ENCODE results near the gene TRAF7. TPM values are rescaled to one million over a fixed set of nuclear protein-coding genes. Genes with fewer than 3 reads are reported as not detected.

Gene TRAF7
- total and polyA plus RNA-seq, 2 of the 13 experiments (the other 11 are each of a cell fraction or from before 2014, with no cell fraction given), result 47.9 to 65.6 TPM

DNA sequence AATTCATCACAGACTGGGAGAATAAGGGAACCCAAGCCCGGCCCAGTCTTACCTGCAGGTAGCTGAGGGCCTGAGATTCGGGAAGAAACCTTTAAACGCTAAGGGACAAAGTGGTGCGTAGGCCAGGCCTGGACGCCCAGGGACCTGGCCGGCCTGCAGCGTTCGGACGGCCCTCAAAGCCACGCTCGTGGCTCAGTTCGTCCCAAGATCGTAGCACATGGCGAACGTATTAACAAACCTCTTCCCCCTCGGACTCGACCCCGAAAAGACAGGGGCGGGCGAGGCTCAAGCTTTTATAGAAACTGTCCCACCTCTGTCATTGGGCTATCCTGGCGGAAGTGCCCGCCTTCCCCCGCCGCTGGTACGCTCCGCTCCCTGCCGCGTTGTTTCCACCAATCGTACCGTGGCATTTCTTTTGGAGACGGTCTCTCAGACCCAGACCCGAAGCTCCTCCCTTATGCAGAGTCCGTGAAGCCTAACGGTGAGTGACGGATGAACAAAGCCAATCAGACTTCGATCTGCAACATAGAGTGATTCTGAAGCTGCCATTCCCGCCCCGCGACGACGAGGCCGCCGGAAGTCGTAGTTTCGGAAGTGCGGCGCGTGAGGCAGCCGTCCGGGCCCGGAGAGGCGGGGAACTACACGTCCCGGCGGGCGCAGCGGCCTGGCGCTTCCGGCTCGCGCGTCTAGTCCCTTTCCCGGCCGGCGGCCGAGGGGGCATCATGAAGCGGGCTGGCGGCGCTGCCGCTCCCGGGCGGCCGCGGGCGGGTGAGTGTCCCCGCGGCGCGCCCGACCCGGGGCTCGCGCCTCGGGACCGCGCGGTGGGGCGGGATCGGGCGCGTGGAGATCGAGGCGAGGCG, at the start of gene TRAF7 (continued):
- TF ChIP-seq, protein P1, sequence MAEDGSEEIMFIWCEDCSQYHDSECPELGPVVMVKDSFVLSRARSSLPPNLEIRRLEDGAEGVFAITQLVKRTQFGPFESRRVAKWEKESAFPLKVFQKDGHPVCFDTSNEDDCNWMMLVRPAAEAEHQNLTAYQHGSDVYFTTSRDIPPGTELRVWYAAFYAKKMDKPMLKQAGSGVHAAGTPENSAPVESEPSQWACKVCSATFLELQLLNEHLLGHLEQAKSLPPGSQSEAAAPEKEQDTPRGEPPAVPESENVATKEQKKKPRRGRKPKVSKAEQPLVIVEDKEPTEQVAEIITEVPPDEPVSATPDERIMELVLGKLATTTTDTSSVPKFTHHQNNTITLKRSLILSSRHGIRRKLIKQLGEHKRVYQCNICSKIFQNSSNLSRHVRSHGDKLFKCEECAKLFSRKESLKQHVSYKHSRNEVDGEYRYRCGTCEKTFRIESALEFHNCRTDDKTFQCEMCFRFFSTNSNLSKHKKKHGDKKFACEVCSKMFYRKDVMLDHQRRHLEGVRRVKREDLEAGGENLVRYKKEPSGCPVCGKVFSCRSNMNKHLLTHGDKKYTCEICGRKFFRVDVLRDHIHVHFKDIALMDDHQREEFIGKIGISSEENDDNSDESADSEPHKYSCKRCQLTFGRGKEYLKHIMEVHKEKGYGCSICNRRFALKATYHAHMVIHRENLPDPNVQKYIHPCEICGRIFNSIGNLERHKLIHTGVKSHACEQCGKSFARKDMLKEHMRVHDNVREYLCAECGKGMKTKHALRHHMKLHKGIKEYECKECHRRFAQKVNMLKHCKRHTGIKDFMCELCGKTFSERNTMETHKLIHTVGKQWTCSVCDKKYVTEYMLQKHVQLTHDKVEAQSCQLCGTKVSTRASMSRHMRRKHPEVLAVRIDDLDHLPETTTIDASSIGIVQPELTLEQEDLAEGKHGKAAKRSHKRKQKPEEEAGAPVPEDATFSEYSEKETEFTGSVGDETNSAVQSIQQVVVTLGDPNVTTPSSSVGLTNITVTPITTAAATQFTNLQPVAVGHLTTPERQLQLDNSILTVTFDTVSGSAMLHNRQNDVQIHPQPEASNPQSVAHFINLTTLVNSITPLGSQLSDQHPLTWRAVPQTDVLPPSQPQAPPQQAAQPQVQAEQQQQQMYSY (CRISPR knock-in tag; IDR thresholded peaks at IDR 0.05), result no peak
- TF ChIP-seq TBX3 (IDR thresholded peaks at IDR 0.05; ENCODE audit: borderline replicate concordance), result no peak
- TF ChIP-seq ZNF335 (CRISPR knock-in tag; IDR thresholded peaks at IDR 0.05), result no peak
- peak; percentile 93 for TF ChIP-seq HOXA5 (CRISPR knock-in tag; IDR thresholded peaks at IDR 0.05)
- no peak for TF ChIP-seq ZBTB38 (CRISPR knock-in tag; IDR thresholded peaks at IDR 0.05)
- TF ChIP-seq SPEN (CRISPR knock-in tag; IDR thresholded peaks at IDR 0.05; ENCODE audit: low read depth), result peak; percentile 91
- no peak for TF ChIP-seq PAX8 (CRISPR knock-in tag; IDR thresholded peaks at IDR 0.05; ENCODE audit: borderline replicate concordance)
- TF ChIP-seq ZNF337 (CRISPR knock-in tag; IDR thresholded peaks at IDR 0.05; ENCODE audit: borderline replicate concordance, low read depth), result no peak
- TF ChIP-seq, protein P2, sequence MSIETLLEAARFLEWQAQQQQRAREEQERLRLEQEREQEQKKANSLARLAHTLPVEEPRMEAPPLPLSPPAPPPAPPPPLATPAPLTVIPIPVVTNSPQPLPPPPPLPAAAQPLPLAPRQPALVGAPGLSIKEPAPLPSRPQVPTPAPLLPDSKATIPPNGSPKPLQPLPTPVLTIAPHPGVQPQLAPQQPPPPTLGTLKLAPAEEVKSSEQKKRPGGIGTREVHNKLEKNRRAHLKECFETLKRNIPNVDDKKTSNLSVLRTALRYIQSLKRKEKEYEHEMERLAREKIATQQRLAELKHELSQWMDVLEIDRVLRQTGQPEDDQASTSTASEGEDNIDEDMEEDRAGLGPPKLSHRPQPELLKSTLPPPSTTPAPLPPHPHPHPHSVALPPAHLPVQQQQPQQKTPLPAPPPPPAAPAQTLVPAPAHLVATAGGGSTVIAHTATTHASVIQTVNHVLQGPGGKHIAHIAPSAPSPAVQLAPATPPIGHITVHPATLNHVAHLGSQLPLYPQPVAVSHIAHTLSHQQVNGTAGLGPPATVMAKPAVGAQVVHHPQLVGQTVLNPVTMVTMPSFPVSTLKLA (IDR thresholded peaks at IDR 0.05), result peak; percentile 26; the same call in 1 of the 2 replicates
- TF ChIP-seq, protein P3, sequence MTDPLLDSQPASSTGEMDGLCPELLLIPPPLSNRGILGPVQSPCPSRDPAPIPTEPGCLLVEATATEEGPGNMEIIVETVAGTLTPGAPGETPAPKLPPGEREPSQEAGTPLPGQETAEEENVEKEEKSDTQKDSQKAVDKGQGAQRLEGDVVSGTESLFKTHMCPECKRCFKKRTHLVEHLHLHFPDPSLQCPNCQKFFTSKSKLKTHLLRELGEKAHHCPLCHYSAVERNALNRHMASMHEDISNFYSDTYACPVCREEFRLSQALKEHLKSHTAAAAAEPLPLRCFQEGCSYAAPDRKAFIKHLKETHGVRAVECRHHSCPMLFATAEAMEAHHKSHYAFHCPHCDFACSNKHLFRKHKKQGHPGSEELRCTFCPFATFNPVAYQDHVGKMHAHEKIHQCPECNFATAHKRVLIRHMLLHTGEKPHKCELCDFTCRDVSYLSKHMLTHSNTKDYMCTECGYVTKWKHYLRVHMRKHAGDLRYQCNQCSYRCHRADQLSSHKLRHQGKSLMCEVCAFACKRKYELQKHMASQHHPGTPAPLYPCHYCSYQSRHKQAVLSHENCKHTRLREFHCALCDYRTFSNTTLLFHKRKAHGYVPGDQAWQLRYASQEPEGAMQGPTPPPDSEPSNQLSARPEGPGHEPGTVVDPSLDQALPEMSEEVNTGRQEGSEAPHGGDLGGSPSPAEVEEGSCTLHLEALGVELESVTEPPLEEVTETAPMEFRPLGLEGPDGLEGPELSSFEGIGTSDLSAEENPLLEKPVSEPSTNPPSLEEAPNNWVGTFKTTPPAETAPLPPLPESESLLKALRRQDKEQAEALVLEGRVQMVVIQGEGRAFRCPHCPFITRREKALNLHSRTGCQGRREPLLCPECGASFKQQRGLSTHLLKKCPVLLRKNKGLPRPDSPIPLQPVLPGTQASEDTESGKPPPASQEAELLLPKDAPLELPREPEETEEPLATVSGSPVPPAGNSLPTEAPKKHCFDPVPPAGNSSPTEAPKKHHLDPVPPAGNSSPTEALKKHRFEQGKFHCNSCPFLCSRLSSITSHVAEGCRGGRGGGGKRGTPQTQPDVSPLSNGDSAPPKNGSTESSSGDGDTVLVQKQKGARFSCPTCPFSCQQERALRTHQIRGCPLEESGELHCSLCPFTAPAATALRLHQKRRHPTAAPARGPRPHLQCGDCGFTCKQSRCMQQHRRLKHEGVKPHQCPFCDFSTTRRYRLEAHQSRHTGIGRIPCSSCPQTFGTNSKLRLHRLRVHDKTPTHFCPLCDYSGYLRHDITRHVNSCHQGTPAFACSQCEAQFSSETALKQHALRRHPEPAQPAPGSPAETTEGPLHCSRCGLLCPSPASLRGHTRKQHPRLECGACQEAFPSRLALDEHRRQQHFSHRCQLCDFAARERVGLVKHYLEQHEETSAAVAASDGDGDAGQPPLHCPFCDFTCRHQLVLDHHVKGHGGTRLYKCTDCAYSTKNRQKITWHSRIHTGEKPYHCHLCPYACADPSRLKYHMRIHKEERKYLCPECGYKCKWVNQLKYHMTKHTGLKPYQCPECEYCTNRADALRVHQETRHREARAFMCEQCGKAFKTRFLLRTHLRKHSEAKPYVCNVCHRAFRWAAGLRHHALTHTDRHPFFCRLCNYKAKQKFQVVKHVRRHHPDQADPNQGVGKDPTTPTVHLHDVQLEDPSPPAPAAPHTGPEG (CRISPR knock-in tag; IDR thresholded peaks at IDR 0.05), result peak; percentile 89
- TF ChIP-seq ZNF260 (CRISPR knock-in tag; IDR thresholded peaks at IDR 0.05; ENCODE audit: borderline replicate concordance, low read depth), result no peak
- TF ChIP-seq, protein P4, sequence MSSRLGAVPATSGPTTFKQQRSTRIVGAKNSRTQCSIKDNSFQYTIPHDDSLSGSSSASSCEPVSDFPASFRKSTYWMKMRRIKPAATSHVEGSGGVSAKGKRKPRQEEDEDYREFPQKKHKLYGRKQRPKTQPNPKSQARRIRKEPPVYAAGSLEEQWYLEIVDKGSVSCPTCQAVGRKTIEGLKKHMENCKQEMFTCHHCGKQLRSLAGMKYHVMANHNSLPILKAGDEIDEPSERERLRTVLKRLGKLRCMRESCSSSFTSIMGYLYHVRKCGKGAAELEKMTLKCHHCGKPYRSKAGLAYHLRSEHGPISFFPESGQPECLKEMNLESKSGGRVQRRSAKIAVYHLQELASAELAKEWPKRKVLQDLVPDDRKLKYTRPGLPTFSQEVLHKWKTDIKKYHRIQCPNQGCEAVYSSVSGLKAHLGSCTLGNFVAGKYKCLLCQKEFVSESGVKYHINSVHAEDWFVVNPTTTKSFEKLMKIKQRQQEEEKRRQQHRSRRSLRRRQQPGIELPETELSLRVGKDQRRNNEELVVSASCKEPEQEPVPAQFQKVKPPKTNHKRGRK (CRISPR knock-in tag; IDR thresholded peaks at IDR 0.05), result no peak
- TF ChIP-seq, protein P5, sequence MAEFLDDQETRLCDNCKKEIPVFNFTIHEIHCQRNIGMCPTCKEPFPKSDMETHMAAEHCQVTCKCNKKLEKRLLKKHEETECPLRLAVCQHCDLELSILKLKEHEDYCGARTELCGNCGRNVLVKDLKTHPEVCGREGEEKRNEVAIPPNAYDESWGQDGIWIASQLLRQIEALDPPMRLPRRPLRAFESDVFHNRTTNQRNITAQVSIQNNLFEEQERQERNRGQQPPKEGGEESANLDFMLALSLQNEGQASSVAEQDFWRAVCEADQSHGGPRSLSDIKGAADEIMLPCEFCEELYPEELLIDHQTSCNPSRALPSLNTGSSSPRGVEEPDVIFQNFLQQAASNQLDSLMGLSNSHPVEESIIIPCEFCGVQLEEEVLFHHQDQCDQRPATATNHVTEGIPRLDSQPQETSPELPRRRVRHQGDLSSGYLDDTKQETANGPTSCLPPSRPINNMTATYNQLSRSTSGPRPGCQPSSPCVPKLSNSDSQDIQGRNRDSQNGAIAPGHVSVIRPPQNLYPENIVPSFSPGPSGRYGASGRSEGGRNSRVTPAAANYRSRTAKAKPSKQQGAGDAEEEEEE (CRISPR knock-in tag; IDR thresholded peaks at IDR 0.05; ENCODE audit: borderline replicate concordance), result no peak
